Occipital lobe (tissue), 2 donors: ENCODE data around the gene TRIM59. TPM values are rescaled to one million over a fixed set of nuclear protein-coding genes. Genes with fewer than 3 reads are reported as not detected.

Source experiments
- DNase-seq: peaks from one replicate; lab custom pipeline; 2025; lab: John Stamatoyannopoulos, UW
- total RNA-seq: library from RNA; depleted of rRNA; stranded (reverse); fragments of >200 nt; gene quantifications from one replicate; pipeline ENCODE4 v1.2.3, GENCODE V29; 2014

TRIM59 gene, protein sequence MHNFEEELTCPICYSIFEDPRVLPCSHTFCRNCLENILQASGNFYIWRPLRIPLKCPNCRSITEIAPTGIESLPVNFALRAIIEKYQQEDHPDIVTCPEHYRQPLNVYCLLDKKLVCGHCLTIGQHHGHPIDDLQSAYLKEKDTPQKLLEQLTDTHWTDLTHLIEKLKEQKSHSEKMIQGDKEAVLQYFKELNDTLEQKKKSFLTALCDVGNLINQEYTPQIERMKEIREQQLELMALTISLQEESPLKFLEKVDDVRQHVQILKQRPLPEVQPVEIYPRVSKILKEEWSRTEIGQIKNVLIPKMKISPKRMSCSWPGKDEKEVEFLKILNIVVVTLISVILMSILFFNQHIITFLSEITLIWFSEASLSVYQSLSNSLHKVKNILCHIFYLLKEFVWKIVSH
- total RNA-seq: 14.3 TPM

DNA sequence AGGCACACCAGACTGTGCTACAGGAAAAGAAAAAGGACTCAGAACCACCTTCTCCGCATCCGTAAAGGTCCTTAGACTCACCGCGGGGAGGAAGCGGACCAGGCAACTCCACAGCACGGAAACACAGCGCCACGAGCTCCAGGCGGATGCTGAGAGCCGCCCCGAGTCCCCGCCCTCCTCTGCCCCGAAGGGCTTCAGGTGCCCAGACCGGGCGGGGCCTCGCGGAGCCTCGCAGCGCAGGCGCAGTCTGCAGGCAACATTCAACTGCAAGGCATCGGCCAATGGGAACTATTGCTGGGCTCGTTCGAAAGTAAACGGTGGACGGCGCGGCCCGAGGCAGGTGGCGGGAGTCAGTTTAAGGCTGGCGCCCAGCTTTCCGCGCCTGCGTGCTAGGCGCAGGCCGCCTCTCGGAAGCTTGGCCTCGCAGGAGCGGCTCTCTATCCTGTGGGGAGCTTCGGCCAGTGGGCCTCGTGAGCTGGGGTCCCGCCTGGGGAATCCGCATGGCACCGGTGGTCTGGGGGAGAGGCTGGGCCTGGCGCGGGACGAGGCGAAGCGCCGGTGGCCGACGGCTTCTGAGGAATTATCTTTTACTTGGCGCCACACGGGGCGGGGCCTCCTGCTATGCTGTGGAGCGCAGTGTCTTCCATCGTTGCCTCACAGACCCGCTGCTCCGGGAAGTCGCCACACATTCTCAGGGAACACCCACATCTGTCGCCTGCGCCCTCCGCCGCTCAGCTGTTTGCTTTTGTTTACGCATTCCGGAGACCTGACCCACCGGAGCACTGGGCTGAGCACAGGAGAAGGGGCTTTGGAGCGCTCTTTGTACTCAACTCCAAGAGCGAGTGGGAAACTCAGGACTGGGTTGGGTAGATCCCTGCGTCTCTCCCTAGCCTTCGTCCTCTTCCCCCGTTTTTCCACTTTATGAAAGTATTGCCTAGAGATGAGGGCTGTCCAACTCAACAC lies at the start of gene TRIM59:
TRIM59 (minus strand) TSS at position 151 of the 963 bp plus-strand sequence. CDS start 10,603 bp downstream, outside the sequence.
- DNase-seq: peak; percentile 64

DNA sequence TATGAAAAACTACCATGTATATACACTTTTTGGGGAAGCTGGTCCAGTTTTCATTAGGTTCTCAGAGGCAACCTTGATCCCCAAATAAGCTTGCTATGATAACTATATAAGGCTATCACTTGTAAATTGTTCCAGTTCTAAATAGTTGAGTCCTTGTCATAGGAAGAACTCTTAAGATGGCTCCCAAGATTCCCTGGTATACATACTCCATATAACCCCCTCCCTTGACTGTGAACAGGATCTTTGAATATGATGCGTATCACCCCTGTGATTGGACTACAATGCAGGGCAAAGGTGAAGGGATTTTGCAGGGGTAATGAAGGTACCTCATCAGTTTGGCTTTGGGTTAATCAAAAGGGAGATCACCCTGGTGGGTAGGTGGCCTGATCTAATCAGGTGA lies 48.6 kb upstream of the TRIM59 start:
- no peak for DNase-seq

DNA sequence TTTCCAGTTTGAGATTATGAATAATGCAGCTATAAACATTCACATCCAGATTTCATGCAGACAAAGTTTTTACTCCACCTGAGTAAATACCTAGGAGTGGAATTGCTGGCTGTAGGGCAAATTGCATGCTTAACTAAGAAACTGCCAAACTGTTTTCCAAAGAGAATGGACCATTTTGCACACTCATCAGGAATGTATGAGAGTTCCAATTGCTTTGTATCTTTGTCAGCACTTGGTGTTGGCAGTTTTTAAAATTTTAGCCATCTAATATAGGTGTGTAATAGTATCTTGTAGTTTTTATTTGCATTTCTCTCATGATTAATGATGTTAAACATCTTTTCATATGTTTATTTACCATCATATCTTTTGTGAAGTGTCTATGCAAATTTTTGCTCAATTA lies 40.6 kb upstream of the TRIM59 start:
- DNase-seq: no peak

DNA sequence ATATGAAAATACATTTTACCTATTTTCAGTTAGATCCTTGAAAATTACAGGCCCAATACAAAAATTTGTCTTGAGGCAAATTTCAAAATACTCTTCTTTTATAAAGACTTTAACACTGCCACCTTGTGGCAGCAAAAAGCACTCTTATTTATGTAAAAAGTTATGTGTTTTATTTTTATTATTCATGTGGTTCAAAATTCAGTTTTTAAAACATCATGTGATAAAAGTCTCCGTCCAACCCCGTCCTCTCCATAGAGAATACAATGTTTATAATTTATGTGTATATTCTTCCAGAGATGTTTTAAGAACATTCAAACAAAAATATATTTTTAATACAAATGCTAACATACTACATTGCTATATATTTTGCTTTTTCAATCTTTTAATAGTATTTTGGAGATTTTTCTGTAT lies 36.9 kb upstream of the TRIM59 start:
- no peak for DNase-seq

DNA sequence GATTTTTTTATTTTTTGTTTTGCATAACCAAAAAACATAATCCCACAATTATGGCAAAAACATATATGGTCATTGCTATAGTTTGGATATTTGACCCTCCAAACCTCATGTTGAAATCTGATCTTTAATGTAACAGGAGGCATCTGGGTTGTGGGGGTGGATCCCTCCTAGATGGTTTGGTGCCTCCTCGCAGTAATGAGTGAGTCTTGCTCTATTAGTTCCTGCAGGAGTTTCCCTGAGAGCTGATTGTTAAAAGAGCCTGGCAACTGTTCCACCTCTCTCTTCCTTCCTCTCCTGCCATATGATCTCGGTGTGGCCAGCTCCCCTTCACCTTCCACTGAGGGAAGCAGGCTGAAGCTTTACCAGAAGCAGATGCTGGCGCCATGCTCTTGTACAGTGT lies 33.2 kb upstream of the TRIM59 start:
- DNase-seq: no peak

DNA sequence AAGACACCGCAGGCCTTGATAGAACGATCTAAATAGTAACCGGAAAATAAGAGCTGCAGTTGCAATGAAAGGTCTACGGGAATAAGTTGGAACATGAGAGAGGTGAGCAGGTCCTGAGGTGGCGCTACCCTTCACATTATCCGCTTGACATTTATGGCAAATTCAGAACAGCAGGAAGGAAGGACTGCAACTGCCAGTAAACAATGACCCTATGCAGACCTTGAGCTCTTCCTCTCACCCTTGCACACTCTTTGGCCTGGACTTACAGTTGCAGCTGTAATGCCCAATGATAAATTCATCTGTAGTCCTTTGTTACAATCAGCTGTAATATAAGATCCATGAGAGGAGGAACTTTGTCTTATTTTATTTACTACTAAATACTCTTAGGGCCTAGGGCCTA lies 32.3 kb upstream of the TRIM59 start:
- DNase-seq: no peak

DNA sequence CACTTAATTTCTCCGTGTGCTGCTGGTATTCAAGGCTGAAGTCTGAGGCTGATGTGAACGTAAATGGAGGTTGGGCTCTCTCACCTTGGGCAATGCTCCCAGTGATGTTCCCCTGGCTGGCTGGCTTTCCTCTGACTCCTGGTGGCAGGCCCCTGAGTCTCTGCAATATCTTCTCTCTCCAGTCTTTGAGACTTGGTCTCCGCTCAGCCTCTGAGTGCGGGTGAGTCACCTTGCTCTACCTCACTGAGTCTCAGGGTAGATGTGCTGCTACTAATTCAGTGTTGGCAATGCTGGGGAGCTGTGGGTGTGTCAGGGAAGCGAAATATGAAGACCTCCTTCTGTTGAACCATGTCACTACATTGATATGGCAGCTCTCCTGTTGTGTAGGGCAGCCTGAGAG lies 31.3 kb upstream of the TRIM59 start:
- DNase-seq: no peak

DNA sequence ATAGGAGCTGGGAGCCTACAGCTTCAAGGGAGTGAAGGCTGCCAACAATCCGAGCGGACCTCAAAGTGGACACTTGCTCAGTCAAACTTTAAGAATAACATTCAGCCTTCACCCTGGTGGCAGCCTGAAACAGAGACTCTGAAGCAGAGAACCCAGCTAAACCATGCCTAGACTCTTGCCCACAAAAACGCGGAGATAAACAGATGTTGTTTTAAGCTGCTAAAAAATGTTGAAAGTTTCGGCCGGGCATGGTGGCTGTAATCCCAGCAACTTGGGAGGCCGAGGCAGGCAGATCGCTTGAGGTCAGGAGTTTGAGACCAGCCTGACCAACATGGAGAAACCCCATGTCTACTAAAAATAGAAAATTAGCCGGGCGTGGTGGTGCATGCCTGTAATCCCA lies 29.8 kb upstream of the TRIM59 start:
- no peak for DNase-seq

DNA sequence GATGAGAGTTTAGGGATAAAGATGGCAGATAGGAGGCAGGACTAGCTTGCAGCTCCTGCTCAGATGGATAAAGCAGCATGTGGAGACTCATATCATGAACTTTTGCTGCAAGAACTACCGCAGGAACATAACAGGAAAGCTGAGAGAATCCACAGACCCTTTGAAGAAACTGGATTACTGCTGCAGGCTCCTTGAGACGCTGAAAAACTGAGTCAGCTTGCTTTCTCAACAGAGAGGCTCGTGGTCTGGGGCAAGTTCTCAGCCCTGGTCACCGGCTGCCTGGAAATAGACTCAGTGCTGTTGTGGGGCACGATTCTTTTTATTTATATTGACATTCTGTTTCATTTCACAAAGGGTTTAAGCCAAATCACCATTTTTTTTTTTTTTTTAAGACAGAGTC lies 28.8 kb upstream of the TRIM59 start:
- no peak for DNase-seq

DNA sequence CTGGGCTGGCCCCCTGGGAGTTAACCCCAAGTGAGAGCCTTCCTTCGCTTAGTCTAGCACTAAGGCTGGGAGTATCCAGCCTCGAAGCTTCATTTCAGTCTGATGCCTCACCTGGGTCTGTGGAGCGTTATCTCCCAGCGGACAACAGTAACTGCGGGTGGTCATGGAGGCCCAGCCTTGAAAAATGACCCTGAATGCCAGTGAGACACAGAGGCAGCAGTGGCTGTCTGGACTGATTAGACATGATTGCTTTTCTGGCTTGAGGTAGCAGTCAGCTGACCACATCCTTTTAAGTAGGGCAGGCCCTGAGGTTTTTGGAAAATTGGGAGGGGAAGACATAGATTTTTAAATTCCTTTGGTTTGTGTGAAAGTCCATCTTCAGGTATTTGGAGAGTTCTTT lies 28.2 kb upstream of the TRIM59 start:
- DNase-seq: no peak

DNA sequence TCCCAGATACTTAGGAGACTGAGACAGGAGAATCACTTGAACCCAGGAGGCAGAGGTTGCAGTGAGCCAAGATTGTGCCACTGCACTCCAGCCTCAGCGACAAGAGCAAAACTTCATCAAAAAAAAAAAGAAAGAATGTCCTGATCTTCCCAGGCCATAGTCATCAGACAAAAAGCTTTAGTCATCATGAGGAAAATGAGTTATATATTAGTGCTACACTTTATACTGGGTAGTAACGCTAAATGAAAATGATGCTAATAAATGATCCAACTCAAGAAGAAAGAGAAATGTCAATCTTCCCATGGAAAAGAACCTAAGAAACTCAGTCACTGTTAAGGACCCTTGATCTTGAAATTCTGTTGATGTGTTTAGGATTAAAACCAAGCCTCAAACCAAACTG lies 26.3 kb upstream of the TRIM59 start:
- DNase-seq: no peak

DNA sequence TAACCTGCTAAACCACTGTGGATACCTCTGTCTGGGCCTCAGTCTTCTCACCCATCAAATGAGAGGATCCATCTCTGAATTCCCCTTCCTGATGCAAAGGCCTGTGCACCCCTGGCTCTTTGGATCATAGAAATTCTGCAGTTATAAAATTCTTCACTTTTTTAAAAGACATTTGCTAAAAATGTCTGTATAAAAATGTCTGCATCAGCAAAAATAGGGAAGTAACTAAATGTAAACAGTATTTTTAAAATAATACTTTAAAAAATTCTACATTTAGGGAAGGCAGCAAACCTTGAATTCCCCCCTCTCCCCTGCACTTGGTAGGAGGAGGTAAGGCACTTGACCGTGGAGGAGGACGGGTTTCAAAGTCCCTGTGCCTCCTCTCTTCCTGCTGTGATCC lies 25.6 kb upstream of the TRIM59 start:
- no peak for DNase-seq

DNA sequence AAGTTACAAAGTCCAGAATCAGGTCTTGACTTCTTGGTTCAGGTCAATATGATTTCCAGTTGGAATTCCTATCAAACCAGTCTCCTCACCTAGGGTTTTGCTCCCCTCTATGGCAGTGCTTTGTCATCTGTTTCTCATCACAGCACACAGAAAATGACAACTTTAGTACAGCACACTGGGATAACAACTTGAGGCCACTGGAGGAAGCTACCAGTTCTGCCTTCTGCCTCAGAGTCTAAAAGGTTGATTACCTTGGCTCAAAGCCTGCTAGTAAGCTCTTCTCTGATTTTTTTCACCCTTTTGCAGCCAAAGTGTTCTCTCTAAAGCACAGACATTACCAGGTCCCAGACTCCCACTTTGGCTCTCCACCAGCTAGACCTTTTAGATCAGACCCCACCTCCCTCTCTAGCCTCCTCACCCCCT lies 24.8 kb upstream of the TRIM59 start:
- DNase-seq: no peak

DNA sequence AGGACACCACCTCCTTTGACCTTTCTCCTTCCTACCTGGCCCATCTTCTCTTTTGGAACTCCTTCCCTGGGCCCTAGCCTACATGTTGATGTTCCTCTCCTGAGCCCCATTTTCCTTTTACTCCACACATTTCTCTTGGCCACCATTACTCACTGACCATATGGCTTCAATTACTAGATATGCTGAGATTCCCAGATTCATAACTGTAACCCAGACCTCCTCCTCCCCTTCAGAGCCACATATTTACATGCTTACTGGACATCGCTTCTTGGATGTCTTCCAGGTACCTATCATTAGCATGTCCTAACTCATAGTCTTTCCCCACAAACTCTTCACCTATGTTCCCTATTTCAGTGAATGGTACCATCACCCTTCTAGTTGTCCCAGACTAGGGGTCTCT lies 24.4 kb upstream of the TRIM59 start:
- no peak for DNase-seq

DNA sequence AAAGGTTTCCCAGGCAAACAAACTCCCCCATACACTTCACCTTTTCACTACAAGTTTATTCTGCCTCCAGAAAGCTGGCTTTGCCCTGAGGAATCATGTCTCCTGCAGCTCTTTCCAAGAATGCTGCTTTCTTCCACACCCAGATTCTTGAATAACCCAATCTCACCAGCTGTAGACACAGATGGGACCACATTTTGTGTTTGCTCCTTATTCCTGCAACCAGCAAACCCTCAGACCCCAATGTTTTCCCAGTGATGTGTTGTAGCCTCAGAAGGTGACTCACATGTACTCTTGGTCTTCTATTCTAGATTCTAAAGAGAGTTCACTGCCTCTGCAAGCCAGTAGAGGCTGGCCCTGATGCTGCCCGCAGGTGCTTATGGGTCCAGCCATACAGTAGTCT lies 23.6 kb upstream of the TRIM59 start:
- DNase-seq: no peak

DNA sequence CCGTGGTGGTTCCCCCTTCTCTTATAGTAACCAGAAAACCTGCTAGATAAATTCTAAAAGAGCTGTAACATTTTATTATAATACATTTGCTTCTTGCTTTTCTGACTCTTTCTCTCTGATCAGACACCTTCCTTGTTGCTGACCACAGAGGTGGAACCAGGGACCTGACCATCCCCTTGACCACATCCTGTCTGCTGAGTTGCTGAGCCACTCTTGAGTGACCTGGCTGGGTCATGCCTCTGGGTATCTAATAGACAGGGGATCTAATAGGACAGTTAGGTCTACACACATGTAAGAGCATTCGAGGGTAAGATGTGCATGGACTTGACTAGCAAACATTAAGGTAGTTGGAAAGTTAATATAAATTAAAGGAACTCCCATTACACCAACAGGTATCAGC lies 22.8 kb upstream of the TRIM59 start:
- no peak for DNase-seq

DNA sequence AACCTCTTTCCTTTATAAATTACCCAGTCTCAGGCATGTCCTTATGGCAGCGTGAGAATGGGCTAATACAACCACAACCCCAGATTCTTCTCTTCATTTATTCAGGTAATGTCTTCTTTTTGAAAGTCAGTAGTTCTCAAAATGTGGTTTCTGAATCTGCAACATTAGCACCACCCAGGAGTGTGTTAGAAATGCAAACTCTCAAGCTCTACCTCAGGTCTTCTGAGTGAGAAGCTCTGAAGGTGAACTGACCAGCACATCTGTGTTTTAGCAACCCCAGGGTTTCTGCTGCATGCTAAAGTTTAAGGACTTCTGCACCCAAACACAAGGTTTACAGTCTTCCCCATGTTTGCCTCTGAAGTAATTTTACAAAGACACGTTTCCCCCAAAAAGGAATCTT lies 22.3 kb upstream of the TRIM59 start:
- no peak for DNase-seq

DNA sequence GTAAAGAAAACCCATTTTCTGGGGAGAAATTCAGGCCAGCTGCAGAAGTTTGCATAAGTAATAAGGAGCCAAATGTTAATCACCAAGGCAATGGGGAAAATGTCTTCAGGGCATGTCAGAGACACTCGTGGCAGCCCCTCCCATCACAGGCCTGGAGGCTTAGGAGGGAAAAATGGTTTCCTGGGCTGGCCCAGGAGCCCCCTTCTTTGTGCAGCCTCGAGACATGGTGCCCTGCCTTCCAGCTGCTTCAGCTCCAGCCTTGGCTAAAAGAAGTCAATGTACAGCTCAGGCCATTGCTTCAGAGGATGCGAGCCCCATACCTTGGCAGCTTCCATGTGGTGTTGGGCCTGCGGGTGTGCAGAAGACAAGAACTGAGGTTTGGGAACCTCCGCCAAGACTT lies 20.6 kb upstream of the TRIM59 start:
- DNase-seq: no peak

DNA sequence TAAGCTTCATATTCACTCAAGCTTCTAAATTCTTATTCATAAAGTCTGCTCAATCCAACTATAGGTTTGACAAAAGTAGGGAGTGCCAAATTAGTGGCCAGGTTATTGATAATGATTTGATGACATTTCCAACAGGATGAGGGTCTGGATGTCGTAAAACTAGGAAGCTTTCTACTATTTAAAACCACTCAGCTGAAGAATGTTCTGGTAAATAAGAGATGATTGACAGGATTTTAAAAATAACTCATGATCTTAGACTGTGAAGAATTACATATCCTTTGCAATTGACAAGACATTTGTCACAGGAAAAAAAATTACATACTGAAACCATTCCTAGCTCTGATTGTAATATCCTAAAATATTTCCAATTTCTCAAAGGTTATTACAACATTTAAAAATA lies 15.4 kb upstream of the TRIM59 start:
- no peak for DNase-seq

DNA sequence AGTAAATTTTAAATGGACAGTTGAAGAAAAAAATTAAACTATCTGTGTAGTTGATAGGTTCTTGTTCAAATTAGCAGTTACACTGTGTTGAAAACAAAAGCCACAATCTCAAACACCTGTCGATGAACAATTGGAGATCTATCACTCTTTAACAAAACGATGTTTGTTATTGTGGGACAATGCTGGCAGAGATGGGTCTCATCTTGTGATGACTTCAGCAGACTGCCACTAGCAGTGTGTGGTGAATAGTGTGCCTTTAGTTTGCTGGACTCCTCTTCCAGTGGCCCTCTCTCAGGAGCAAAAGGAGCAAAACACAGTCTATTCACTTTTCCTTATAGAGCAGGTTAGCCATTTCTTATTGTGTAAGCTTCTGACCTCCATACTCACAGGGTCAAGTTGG lies 14.7 kb upstream of the TRIM59 start:
- no peak for DNase-seq

DNA sequence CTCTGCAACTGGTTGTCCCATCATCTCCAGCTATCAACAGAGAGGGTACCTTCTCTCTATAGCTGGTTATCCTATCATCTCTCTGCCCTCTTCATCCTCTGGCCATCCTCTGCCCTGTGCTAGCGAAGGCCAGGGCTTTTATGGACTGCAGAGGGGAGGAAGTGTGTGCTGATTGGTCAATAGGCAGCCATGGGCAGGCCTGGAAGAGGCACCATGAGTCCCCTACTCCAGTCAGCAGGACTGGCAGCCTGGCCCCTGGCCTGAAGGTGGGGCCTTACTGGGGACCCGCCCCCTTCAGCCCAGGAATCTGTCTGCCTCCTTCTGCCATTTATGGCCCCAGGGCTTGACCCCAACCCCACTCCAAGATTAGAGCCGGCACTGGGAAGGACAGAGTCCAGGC lies 10.4 kb upstream of the TRIM59 start:
- DNase-seq: no peak

DNA sequence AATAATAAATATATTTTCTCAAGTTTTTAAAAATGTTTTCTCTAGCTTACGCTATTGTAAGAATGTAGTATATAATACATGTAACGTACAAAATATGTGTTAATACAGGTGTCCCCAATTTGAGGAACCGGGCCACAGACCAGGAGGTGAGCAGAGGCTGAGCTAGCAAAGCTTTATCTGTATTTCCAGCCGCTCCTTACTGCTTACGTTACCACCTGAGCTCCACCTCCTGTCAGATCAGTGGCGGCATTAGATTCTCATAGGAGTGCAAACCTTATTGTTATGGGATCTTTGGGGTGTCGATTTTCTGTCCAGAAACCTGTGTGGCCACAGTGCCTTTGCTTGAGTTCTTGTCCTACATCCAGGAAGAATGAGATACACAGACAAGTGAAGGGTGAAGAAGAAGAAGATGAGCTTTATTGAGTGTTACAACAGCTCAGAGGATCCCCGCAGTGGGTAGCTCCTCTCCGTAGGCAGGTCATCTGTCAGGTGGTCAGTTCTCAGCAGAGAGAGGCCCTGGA lies 9.9 kb upstream of the TRIM59 start:
- DNase-seq: no peak
